HG02798 (cell line): ENCODE measurements around the gene TBC1D14.

Source experiments
- ATAC-seq: cut with Tn5 transposase; IDR thresholded peaks from one replicate; pipeline ENCODE4 v1.9.1; 2021; ENCODE audit warnings: mild to moderate bottlenecking; ENCODE audit not compliant: unreplicated experiment, poor library complexity

The TBC1D14 gene

GRCh38 chr4:7034262-7035081 lies 124.8 kb downstream of the TBC1D14 start:
- no peak for ATAC-seq

GRCh38 chr4:7037425-7037824 lies 127.8 kb downstream of the TBC1D14 start:
- no peak for ATAC-seq

- ATAC-seq: no peak
These were observed 131.1 kb downstream of the TBC1D14 start for GRCh38 chr4:7040765-7041164.

- ATAC-seq: no peak
These were observed 131.6 kb downstream of the TBC1D14 start for GRCh38 chr4:7041246-7041645.

- ATAC-seq: no peak
These were observed 132.3 kb downstream of the TBC1D14 start for GRCh38 chr4:7041801-7042502.

- peak; percentile 86 for ATAC-seq
These were observed 133.1 kb downstream of the TBC1D14 start for GRCh38 chr4:7042503-7043283.

GRCh38 chr4:7043284-7044136 lies 133.9 kb downstream of the TBC1D14 start, which contains the start of gene TADA2B:
Gene TADA2B, plus strand, starts transcription at chr4:7043372. Its CDS starts 208 bp downstream, at chr4:7043580.
- ATAC-seq: peak; percentile 20

GRCh38 chr4:7044137-7044930 lies 134.7 kb downstream of the TBC1D14 start:
- ATAC-seq: no peak

GRCh38 chr4:7045553-7045952 lies 135.9 kb downstream of the TBC1D14 start:
- no peak for ATAC-seq

GRCh38 chr4:7045961-7046921 lies 136.6 kb downstream of the TBC1D14 start:
- peak; percentile 15 for ATAC-seq

- no peak for ATAC-seq
These were observed 137.3 kb downstream of the TBC1D14 start for GRCh38 chr4:7046971-7047370.

- no peak for ATAC-seq
These were observed 139.0 kb downstream of the TBC1D14 start for GRCh38 chr4:7048642-7049041.

- ATAC-seq: no peak
These were observed 139.7 kb downstream of the TBC1D14 start for GRCh38 chr4:7049295-7049694.

- ATAC-seq: no peak
These were observed 140.1 kb downstream of the TBC1D14 start for GRCh38 chr4:7049739-7050138.

- no peak for ATAC-seq
These were observed 141.0 kb downstream of the TBC1D14 start for GRCh38 chr4:7050481-7051143.

GRCh38 chr4:7051144-7051495 lies 141.5 kb downstream of the TBC1D14 start:
- no peak for ATAC-seq

GRCh38 chr4:7051905-7052304 lies 142.3 kb downstream of the TBC1D14 start:
- ATAC-seq: no peak

GRCh38 chr4:7052313-7052712 lies 142.7 kb downstream of the TBC1D14 start:
- no peak for ATAC-seq
